Subcutaneous adipose tissue (tissue), 4 donors: ENCODE results near the gene SEC63. TPM values are rescaled to one million over a fixed set of nuclear protein-coding genes. Genes with fewer than 3 reads are reported as not detected.

Experiments used
- CTCF ChIP-seq: fragments of 450-650 bp; IDR thresholded peaks from one replicate; pipeline ENCODE4 v1.5.1; 2016; ENCODE audit warnings: low read depth, mild to moderate bottlenecking, control low read depth, antibody characterized with exemption, moderate library complexity
- total RNA-seq, 4 donors: library from RNA; depleted of rRNA; stranded (reverse); fragments of >200 nt; gene quantifications; one replicate each; pipeline ENCODE4 v1.1.0, GENCODE V29; 2016

Gene SEC63
- total RNA-seq, 4 donors from 2014 or later = 39.0 to 75.2 (median 43.7) TPM

- TF ChIP-seq CTCF = no peak
These were observed 34.0 kb upstream of the SEC63 start for GRCh38 chr6:107991772-107992550.

- no peak for TF ChIP-seq CTCF
These were observed 33.1 kb upstream of the SEC63 start for GRCh38 chr6:107991061-107991460.

GRCh38 chr6:107989166-107990094 lies 31.4 kb upstream of the SEC63 start:
- TF ChIP-seq CTCF = no peak

- no peak for TF ChIP-seq CTCF
These were observed 30.6 kb upstream of the SEC63 start for GRCh38 chr6:107988570-107988969.

GRCh38 chr6:107987805-107988204 lies 29.8 kb upstream of the SEC63 start:
- no peak for TF ChIP-seq CTCF

GRCh38 chr6:107985701-107986100 lies 27.7 kb upstream of the SEC63 start:
- no peak for TF ChIP-seq CTCF

GRCh38 chr6:107983811-107984210 lies 25.8 kb upstream of the SEC63 start:
- TF ChIP-seq CTCF = no peak
